ENCODE results near the gene TCAP.
"Not testable (repeated sequence)": the region's sequence is repeated elsewhere in the genome, so short reads cannot be mapped to it uniquely, and the experiment has no call there.

TCAP gene

DNA sequence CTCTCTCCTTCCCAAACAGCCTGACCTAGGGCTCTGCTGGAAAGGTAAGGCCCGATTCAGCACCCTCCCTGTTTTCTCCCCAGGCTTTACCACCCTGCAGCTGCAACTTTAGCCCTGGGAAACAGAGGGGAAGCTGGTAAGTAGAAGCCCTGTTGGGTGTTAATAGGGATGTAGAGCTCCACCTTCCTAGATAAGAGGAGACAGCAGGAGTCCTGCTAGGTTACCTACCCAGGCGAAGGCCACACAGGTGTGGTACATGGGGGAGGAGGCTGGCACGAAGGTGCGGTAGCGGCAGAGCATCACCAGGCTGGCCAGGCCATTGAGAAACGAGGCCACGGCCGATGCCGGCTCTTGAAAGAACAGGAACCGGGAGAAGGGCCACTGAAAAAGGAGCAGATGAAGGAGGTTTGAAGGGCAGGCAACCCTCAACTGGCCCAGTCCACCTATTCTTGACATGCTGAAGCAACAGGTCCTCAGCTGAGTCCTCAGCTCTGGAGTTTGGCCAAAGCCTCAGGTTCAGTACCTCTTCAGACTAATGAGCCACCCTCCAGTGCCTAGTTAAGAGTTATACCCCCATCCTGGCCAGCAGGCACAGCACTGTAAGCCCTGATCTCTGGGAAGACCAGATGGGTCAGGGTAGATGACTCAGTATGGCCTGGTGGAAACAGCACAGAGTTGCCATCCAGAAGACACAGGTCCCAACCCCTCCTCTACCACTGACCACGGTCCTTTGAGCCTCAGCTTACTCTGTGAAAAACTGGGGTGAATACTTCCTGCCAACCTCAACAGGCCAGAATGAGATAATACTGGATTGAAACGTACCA is 19.4 kb downstream of the TCAP start:
- peak; percentile 13 for DNase-seq

- peak; percentile 20 for DNase-seq
Observed at GRCh38 chr17:39687101-39687545, 22.0 kb downstream of the TCAP start.

GRCh38 chr17:39687546-39688474 is 22.7 kb downstream of the TCAP start, which contains the start of gene PGAP3:
PGAP3 (minus strand) TSS chr17:39688057; CDS start chr17:39688014, 43 bp downstream.
- peak; percentile 91 for DNase-seq

GRCh38 chr17:39688475-39688835 is 23.3 kb downstream of the TCAP start:
- peak; percentile 9 for DNase-seq

DNA sequence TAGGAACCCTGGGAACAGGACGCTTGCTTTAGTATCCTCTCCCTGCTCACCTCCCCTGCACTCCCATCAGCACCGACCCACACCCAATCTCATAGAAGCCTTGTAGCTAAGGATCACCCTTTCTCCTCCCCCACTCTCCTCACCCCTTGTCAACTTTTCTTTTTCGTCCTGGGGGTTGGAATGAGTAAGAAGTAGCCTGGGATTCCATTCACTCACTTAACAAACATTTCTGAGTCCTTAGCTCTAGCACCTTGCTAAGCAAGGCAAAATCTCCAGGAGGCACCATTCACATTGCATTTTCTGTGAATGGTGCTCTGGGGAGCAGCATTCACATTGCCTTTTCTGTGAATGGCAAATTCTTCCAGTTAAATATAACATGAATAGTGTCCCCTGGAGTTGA is 23.8 kb downstream of the TCAP start:
- DNase-seq, result peak; percentile 4

- no peak for DNase-seq
Observed at GRCh38 chr17:39694593-39694992, 29.4 kb downstream of the TCAP start.

DNA sequence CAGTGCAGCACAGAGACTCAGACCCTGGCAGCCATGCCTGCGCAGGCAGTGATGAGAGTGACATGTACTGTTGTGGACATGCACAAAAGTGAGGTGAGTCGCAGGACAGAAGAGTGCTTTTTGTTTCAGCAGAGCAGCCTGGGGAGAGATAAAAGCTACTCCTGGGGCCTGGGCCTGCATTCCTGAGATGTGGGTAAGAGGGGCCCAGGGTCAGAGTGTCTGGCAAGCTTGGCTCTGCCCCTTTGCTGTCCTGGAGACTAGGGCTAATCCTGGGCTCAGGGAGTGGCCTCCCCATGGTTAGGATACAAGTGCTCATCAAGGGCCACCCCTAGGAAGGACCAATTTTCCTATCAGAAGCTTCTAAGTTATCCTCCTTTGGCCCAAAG is 29.9 kb downstream of the TCAP start:
- DNase-seq, result no peak

GRCh38 chr17:39696731-39697130 is 31.6 kb downstream of the TCAP start:
- DNase-seq, result no peak

- DNase-seq, result no peak
Observed at GRCh38 chr17:39697961-39698360, 32.8 kb downstream of the TCAP start.

DNA sequence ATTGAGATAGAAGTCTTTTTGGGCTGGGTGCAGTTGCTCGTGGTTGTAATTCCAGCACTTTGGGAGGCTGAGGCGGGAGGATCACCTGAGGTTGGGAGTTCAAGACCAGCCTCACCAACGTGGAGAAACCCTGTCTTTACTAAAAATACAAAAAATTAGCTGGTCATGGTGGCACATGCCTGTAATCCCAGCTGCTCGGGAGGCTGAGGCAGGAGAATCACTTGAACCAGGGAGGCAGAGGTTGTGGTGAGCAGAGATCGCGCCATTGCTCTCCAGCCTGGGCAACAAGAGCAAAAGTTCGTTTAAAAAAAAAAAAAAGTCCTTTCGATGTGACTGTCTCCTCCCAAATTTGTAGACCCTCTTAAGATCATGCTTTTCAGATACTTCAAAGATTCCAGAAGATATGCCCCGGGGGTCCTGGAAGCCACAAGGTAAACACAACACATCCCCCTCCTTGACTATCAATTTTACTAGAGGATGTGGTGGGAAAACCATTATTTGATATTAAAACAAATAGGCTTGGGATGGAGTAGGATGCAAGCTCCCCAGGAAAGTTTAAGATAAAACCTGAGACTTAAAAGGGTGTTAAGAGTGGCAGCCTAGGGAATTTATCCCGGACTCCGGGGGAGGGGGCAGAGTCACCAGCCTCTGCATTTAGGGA is 34.1 kb downstream of the TCAP start:
- not testable (repeated sequence) for DNase-seq

DNA sequence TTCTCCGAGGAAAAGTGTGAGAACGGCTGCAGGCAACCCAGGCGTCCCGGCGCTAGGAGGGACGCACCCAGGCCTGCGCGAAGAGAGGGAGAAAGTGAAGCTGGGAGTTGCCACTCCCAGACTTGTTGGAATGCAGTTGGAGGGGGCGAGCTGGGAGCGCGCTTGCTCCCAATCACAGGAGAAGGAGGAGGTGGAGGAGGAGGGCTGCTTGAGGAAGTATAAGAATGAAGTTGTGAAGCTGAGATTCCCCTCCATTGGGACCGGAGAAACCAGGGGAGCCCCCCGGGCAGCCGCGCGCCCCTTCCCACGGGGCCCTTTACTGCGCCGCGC is 34.6 kb downstream of the TCAP start, which contains the start of gene ERBB2:
ERBB2 (plus strand) TSS at position 247 of the 330 bp plus-strand sequence. CDS start 175 bp downstream, outside the sequence.
- peak; percentile 88 for DNase-seq

GRCh38 chr17:39700148-39700987 is 35.2 kb downstream of the TCAP start:
- peak; percentile 88 for DNase-seq

DNA sequence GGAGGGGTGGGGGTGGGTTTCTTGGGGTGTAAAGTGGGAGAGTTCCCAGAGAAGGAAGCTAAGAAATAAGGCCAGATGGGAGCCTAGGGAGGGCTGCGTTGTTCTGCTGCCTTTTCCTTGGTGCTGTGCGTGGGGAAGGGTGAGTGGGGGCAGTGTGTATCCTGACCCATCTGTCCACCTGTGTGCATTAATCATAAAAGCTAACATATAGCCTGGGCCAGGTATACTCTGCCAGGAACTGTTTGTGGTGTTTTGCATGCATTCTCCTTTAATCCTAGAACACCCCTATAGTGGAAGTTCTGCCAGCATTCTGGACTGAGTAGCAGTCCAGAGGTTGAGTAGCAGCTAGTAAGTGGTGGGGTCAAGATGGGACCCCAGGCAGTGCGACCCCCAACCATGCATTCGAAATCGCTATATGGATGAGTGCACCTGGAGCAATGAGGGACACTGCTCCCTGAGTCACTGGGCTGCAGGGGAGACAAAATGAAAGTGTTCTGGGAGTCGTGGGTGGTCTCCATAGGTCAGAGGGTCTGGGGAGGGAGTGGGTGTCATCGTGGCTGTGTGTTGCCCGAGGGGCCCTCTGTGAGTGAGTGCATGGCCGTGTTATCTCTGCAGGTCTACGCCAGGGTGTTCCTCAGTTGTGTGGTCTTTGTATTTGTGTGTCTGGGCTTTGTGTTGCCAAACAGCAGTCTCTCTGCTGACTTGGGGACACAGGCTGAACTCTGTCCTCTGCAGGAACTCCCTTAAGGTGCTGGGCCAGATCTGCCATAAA is 36.0 kb downstream of the TCAP start:
- no peak for DNase-seq

- no peak for DNase-seq
Observed at GRCh38 chr17:39701784-39702422, 36.8 kb downstream of the TCAP start.

DNA sequence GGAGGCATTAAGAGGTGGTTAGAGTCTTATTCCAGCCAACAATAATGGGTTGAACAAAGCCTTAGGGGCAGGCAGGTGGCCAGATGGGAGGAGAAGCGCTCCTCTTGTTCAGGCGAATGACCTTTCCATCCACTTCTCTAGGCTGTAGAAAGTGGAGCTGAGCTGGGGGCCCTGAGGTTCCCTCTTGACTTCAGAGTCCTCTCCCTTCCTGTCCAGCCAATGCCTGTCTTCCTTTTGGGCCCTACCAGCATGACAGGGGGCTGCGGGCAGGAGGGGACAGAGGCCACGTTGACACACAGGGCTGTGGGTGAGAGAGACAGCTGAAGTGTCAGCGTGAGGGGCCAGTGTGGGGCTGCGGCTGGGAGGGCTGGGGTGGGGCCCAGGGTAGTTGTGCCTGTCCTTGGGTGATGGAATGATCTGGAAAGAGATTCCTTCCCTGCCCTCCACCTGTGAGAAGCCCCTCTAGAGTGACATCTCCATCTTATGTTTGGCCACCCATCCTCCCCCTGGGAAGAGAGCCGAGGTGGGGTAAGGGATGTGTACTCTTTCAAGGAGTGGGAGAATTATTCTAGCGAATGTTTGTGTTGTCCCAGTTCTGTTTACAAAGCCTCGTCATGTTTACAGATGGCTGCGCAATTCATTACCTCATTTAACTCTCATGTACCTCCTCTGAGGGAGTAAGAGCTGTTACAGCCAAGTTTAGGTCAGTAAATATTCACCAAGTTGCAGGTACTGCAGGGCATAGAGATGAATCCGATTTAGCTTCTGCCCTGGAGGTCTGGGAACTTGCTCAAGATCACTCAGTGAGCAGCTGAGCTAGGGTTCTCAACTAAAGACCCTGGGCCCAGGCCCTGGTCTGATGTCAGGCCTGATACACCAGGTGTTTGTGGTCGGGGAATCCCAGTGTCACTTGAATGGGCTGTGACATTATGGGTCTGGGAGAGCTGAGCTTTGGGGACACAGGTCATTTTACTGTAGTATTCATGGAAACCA is 38.0 kb downstream of the TCAP start:
- DNase-seq, result no peak

- no peak for DNase-seq
Observed at GRCh38 chr17:39703913-39704312, 38.8 kb downstream of the TCAP start.

GRCh38 chr17:39704821-39705551 is 39.8 kb downstream of the TCAP start:
- DNase-seq, result no peak

DNA sequence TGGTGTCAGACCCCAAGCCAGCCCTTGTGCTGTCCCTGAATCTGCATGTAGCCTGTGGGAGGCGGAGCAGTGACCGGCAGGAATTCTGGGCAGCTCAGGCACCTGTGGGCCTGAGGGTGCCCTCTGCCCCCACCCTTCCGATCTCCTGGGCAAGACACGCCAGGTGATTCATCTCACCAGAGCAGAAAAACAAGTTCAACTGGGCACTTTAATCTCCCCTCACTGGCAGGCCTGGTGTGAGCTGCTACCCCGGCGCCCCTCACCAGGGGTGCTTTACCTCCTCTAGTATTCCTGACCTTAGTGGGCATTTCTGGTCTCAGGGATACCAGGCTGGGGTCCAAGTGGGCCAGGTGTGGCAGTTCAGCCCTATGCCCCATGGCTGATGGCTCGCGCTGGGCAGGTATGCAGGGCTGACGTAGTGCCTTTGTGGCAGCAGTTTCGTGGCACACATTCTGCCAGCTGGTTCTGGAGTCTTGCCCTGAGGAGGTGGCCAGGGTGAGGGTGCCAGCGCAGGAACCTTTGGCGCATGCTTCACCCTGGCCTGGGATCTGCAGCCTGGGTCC is 40.7 kb downstream of the TCAP start:
- no peak for DNase-seq

Data from left hindlimb (tissue), 1 donor.